Measurements from ENCODE around the gene CAPN15.

The CAPN15 gene

GRCh38 chr16:536746-537145 lies 9.2 kb downstream of the CAPN15 start:
- no peak overlapping the region for H3K27ac ChIP-seq
- TF ChIP-seq, protein P1, sequence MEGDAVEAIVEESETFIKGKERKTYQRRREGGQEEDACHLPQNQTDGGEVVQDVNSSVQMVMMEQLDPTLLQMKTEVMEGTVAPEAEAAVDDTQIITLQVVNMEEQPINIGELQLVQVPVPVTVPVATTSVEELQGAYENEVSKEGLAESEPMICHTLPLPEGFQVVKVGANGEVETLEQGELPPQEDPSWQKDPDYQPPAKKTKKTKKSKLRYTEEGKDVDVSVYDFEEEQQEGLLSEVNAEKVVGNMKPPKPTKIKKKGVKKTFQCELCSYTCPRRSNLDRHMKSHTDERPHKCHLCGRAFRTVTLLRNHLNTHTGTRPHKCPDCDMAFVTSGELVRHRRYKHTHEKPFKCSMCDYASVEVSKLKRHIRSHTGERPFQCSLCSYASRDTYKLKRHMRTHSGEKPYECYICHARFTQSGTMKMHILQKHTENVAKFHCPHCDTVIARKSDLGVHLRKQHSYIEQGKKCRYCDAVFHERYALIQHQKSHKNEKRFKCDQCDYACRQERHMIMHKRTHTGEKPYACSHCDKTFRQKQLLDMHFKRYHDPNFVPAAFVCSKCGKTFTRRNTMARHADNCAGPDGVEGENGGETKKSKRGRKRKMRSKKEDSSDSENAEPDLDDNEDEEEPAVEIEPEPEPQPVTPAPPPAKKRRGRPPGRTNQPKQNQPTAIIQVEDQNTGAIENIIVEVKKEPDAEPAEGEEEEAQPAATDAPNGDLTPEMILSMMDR (conservative IDR thresholded peaks at IDR 0.05), result no peak
- no peak for TF ChIP-seq ZFX (IDR thresholded peaks at IDR 0.05)

- TF ChIP-seq ZFX (IDR thresholded peaks at IDR 0.05), result no peak
- TF ChIP-seq, protein P1 (conservative IDR thresholded peaks at IDR 0.05), result no peak; the same call in 1 of the 2 replicates
- H3K27ac ChIP-seq, result no peak overlapping the region
Measured at GRCh38 chr16:537415-538335, 10.2 kb downstream of the CAPN15 start.

- H3K27ac ChIP-seq, result no peak overlapping the region
Measured at GRCh38 chr16:539901-540530, 12.5 kb downstream of the CAPN15 start.

DNA sequence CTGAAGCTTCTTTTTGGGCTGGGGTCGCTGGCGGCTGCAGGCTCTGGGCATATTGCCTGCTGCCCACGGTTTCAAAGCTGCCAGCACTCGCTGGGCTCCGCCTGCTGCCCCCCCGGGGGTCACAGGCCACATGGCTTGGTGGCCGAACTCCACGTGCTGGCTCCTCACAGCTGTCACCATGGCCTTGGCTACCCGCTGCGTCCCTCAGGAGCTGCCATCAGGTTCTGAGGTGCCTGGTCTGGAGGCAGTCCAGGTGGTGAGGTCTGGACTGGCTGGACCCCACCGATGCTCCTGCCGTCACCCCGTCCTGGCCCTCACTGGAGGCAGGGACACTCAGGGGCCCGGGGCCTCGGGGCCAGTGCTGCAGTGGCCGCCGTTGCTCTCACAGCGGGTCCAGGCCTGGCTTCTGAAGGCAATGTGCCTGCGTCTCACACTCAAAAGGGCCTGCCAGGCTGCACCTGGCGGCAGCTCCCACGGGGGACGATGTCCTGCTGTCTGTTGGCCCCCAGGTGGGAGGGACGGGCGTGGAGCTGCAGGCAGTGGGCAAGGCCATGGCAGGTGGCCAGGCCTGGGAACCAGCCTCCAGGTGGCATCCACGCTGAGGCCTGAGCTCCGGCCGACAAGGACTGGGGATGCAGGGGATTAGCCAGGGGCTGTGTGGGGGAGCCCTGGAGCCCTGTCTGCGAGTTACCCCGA lies 13.3 kb downstream of the CAPN15 start:
- TF ChIP-seq ZFX (IDR thresholded peaks at IDR 0.05), result no peak
- TF ChIP-seq, protein P1 (conservative IDR thresholded peaks at IDR 0.05), result no peak
- H3K27ac ChIP-seq, result no peak overlapping the region

More at GRCh38 chr16:539901-540530, 12.5 kb downstream of the CAPN15 start:
- no peak for TF ChIP-seq ZFX (IDR thresholded peaks at IDR 0.05)
- TF ChIP-seq, protein P1 (conservative IDR thresholded peaks at IDR 0.05), result no peak

DNA sequence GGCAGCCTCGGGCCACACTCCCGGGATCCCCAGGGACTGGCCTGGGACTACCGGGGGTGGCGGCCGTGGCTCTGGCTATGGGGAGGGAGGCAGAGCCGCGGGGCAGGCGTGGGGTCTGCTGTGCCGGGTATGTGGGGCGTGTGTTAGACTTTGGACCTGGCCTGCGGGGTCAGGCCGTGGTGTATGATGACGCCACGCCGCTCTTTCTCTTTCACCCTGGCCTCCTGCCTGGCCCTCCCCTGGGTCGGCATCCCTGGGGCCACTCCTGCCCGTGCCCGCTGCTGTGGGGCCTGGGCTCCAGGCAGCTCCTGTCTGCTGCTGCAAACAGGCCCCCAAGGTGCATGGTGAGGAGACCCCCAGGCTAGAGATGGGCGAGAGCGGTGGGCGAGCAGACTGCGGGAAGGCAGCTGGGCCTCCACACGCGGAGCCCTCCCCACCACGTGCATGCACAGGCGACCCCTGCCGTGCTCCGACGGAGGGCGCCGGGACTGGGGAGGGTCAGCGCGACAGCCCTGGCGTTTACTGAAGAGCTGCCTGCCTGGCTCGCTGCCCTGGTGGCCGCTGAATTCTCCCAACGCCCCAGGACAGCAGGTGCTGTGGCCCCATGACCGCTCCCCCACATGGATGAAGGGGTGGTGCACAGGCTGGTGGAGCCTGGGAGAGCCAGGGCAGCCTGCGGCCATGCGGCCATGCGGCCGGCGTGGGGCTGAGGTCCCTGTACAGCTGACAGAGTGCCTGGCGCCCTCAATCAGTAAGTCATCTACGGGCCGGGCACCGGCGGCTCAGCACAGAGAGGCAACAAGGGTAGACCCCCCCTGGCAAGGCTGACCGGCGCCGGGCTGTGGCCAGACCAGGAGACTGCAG lies 16.0 kb downstream of the CAPN15 start:
- TF ChIP-seq, protein P1 (conservative IDR thresholded peaks at IDR 0.05), result no peak
- TF ChIP-seq ZFX (IDR thresholded peaks at IDR 0.05), result no peak
- H3K27ac ChIP-seq, result no peak overlapping the region

DNA sequence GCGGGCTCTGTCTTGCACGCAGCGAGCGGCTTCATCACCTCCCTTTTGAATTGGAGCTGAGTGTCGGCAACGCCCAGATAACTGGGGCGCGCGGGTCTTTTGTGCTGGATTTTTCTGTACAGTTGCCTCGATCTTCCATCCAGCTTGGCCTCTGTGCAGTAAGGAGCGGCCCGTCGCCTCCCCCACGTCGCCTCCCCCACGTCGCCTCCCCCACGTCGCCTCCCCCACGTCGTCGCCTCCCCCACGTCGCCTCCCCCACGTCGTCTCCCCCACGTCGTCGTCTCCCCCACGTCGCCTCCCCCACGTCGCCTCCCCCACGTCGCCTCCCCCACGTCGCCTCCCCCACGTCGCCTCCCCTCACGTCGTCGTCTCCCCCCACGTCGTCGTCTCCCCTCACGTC lies 17.0 kb downstream of the CAPN15 start:
- H3K27ac ChIP-seq, result no peak overlapping the region
- no peak for TF ChIP-seq ZFX (IDR thresholded peaks at IDR 0.05)
- TF ChIP-seq, protein P1 (conservative IDR thresholded peaks at IDR 0.05), result no peak

Measured in C4-2B (cell line).